Loucy (cell line): ENCODE results near the gene SSTR5.

Experiments
- H2AFZ ChIP-seq: fragments of 200-600 bp; sonication (generic); 2 replicates; pipeline ENCODE4 v1.6.0; 2016; ENCODE audit warnings: antibody characterized with exemption, mild to moderate bottlenecking, low read length, moderate library complexity
- H3F3A ChIP-seq: fragments of 200-600 bp; 2 replicates; pipeline ENCODE4 v1.6.0; 2016; ENCODE audit warnings: antibody characterized with exemption, low read depth, mild to moderate bottlenecking
- H3K27me3 ChIP-seq: fragments of 200-600 bp; sonication (generic); 2 replicates; pipeline ENCODE4 v1.6.1; 2014; ENCODE audit warnings: low read length, mild to moderate bottlenecking; ENCODE audit not compliant: insufficient read depth, poor library complexity, severe bottlenecking
- H3K36me3 ChIP-seq: fragments of 200-600 bp; sonication (generic); 2 replicates; pipeline ENCODE4 v1.6.1; 2016; ENCODE audit warnings: low read length; ENCODE audit not compliant: insufficient read depth
- H3K4me1 ChIP-seq: fragments of 200-600 bp; sonication (generic); 2 replicates; pipeline ENCODE4 v1.5.1; 2014; ENCODE audit warnings: low read length, mild to moderate bottlenecking; ENCODE audit not compliant: insufficient read depth, poor library complexity, severe bottlenecking
- H3K4me2 ChIP-seq: fragments of 200-600 bp; sonication (generic); 2 replicates; pipeline ENCODE4 v1.6.0; 2014; ENCODE audit warnings: antibody characterized with exemption, low read length, low read depth, mild to moderate bottlenecking; ENCODE audit not compliant: poor library complexity, severe bottlenecking
- H3K4me3 ChIP-seq: fragments of 200-600 bp; sonication (generic); 2 replicates; pipeline ENCODE4 v1.5.1; 2014; ENCODE audit warnings: low read length, mild to moderate bottlenecking, mixed read lengths; ENCODE audit not compliant: poor library complexity, severe bottlenecking
- H3K79me2 ChIP-seq: fragments of 200-600 bp; sonication (generic); 2 replicates; pipeline ENCODE4 v1.6.1; 2014; ENCODE audit warnings: low read length; ENCODE audit not compliant: insufficient read depth
- H3K9ac ChIP-seq: fragments of 200-600 bp; sonication (generic); 2 replicates; pipeline ENCODE4 v1.6.0; 2014; ENCODE audit warnings: mild to moderate bottlenecking, low read depth, low read length, moderate library complexity; ENCODE audit not compliant: poor library complexity, severe bottlenecking
- H3K9me2 ChIP-seq: fragments of 200-600 bp; sonication (generic); replicated peaks from 2 replicates; pipeline ENCODE4 v1.6.1; 2016; ENCODE audit warnings: low read depth, low read length, mixed read lengths
- H3K9me3 ChIP-seq: fragments of 200-600 bp; sonication (generic); 2 replicates; pipeline ENCODE4 v1.6.1; 2014; ENCODE audit warnings: mild to moderate bottlenecking, antibody characterized with exemption, low read length, low read depth; ENCODE audit not compliant: insufficient read depth
- H4K20me1 ChIP-seq: fragments of 200-600 bp; sonication (generic); 2 replicates; pipeline ENCODE4 v1.6.0; 2014; ENCODE audit warnings: antibody characterized with exemption, low read length, mild to moderate bottlenecking; ENCODE audit not compliant: insufficient read depth, poor library complexity, severe bottlenecking
- EZH2phosphoT487 ChIP-seq: fragments of 200-600 bp; IDR thresholded peaks from 2 replicates; pipeline ENCODE4 v1.6.1; 2018; ENCODE audit warnings: antibody characterized with exemption, mild to moderate bottlenecking, moderate library complexity, borderline replicate concordance
- TF ChIP-seq, protein P1 (sequence below): fragments of 200-600 bp; sonication (generic); conservative IDR thresholded peaks from 2 replicates; pipeline ENCODE4 v1.5.1; 2014; ENCODE audit warnings: mild to moderate bottlenecking, antibody characterized with exemption, low read length

Gene SSTR5

DNA sequence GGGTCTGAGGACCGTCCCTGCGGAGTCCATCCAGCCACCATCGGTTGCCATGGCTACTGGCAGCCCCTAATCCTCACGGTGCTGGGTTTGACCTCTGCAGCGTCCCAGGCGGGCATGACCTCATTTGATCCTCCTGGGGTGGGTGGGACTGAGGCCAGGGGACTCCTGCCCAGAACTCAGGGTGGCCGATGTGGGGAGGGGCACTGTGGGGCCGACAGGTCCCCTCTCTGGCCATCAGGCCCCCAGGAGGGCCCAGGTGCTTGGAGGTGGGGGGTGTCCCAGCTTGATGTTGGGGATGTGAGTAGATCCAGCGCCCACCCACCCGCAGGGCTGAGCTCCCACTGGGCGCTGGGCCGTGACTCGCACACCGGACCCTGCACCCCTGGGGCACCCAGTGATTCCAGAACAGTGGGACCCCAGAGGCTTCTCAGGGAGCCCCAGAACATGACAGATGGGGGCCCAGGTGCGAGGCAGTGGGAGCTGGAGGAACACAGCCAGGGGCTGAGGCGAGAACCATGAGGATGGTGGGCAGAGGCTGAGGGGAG lies 1.6 kb upstream of the SSTR5 start:
- Histone ChIP-seq H3K27me3 (no peaks in the 10 kb centered on the region), H3K36me3 (no peaks in the 10 kb centered on the region), H3K4me2 (no peak overlapping the region), H3K9me3 (no peaks in the 10 kb centered on the region), H3K79me2 (no peaks in the 10 kb centered on the region), H4K20me1 (no peaks in the 10 kb centered on the region), H3K4me3 (no peak overlapping the region), H2AFZ (no peak overlapping the region), H3K9ac (no peak overlapping the region), H3F3A (no peaks in the 10 kb centered on the region), H3K9me2 (no peaks in the 10 kb centered on the region), H3K4me1 (no peaks in the 10 kb centered on the region)
- TF ChIP-seq, protein P1, sequence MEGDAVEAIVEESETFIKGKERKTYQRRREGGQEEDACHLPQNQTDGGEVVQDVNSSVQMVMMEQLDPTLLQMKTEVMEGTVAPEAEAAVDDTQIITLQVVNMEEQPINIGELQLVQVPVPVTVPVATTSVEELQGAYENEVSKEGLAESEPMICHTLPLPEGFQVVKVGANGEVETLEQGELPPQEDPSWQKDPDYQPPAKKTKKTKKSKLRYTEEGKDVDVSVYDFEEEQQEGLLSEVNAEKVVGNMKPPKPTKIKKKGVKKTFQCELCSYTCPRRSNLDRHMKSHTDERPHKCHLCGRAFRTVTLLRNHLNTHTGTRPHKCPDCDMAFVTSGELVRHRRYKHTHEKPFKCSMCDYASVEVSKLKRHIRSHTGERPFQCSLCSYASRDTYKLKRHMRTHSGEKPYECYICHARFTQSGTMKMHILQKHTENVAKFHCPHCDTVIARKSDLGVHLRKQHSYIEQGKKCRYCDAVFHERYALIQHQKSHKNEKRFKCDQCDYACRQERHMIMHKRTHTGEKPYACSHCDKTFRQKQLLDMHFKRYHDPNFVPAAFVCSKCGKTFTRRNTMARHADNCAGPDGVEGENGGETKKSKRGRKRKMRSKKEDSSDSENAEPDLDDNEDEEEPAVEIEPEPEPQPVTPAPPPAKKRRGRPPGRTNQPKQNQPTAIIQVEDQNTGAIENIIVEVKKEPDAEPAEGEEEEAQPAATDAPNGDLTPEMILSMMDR: no peak

DNA sequence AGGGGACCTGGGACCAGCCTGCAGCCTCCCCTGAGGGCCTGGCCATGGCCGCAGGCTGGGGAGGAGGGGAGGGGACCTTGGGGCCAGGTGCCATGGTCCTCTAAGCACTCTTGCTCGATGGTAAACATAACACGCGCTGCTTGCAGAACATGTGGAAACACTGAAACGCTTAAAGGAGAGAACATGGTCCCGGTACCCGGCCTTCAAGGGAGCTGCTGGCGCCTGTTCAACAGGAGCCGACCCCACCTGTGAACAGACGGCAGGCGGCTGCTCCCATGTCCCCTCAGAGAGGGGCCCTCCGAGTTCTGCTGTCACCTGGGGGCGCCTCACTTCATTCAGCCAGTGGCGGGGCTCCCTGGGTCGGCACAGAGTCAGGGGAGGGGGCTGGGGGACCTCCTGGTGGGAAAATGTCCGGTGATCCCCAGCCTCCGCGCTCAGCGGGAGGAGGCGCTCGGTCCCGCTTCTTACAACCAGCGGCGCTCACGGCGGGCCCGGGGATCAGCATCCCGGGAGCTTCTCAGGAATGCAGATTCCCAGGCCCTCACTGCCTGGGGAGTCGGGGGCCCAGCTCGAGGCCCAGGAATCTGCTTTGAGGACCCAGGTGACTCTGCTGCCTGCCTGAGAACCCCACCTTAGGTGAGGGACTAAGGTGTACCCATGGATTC lies 854 bp upstream of the SSTR5 start:
- no peaks in the 10 kb centered on the region for H3K27me3 ChIP-seq
- H3F3A ChIP-seq: no peaks in the 10 kb centered on the region
- TF ChIP-seq EZH2phosphoT487: no peak
- TF ChIP-seq, protein P1: no peak
- no peaks in the 10 kb centered on the region for H4K20me1 ChIP-seq
- no peaks in the 10 kb centered on the region for H3K9me2 ChIP-seq
- no peaks in the 10 kb centered on the region for H3K4me1 ChIP-seq
- H3K4me3 ChIP-seq: no peak overlapping the region
- H3K9ac ChIP-seq: no peak overlapping the region
- H3K36me3 ChIP-seq: no peaks in the 10 kb centered on the region
- H3K9me3 ChIP-seq: no peaks in the 10 kb centered on the region
- no peaks in the 10 kb centered on the region for H3K79me2 ChIP-seq
- no peak overlapping the region for H2AFZ ChIP-seq
- H3K4me2 ChIP-seq: no peak overlapping the region

DNA sequence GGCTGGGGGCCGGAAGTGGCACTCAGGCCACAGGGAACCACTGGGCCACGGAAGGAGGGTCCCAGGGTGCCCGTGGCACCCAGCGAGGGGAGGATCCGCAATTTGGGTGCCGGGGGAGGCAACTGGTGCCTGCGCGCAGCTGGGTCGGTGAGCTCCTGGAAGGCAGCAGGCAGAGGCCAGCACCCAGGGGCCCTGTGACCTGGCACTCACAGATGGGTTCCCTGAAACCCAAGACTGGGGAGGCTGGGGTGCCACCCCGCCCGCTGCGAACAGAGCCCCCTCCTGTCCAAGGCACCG lies 663 bp downstream of the SSTR5 start:
- Histone ChIP-seq H4K20me1 (no peaks in the 10 kb centered on the region), H3K4me1 (no peaks in the 10 kb centered on the region), H3F3A (no peaks in the 10 kb centered on the region), H3K4me3 (no peak overlapping the region), H3K27me3 (no peaks in the 10 kb centered on the region), H3K9me3 (no peaks in the 10 kb centered on the region), H3K36me3 (no peaks in the 10 kb centered on the region), H3K9me2 (no peaks in the 10 kb centered on the region), H3K79me2 (no peaks in the 10 kb centered on the region), H3K4me2 (no peak overlapping the region), H3K9ac (no peak overlapping the region), H2AFZ (no peak overlapping the region)
- TF ChIP-seq, protein P1: no peak
- no peak for TF ChIP-seq EZH2phosphoT487
